Fibroblast of mammary gland (primary cell): ENCODE results near the gene FHIT.

Experiments used
- DNase-seq: peaks from one replicate; pipeline ENCODE4 v3.0.0-alpha.2; 2010; ENCODE audit warnings: low read depth
- H3K4me3 ChIP-seq: 2 replicates; pipeline ENCODE4 v1.5.1; 2011; ENCODE audit warnings: low read depth, mild to moderate bottlenecking, low read length, moderate library complexity; ENCODE audit not compliant: control insufficient read depth
- TF ChIP-seq, protein P1 (sequence below): conservative IDR thresholded peaks from 2 replicates; pipeline ENCODE4 v1.5.1; 2011; ENCODE audit warnings: low read depth, low read length, inconsistent platforms; ENCODE audit not compliant: control insufficient read depth, insufficient read depth

The FHIT gene

DNA sequence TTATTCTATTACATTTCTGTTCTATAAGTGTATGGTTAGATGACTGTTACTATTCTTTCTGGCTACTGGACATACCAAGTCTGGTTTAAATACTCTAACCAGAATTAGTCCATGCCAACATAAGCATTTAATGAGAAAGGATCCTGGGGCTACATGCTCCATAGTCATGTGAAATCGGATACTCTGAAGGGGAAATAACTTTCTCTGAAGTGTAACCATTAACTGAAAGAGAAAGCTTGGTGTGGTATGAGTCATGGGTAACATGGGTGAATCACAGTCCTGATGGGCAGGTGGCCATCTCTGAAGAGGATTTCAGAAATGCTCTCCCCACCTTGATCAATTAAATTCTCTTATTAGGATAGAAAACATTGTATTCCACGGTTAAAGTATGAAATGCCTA lies 69.4 kb downstream of the FHIT start:
- DNase-seq: peak; percentile 86
- no peak overlapping the region for H3K4me3 ChIP-seq
- TF ChIP-seq, protein P1, sequence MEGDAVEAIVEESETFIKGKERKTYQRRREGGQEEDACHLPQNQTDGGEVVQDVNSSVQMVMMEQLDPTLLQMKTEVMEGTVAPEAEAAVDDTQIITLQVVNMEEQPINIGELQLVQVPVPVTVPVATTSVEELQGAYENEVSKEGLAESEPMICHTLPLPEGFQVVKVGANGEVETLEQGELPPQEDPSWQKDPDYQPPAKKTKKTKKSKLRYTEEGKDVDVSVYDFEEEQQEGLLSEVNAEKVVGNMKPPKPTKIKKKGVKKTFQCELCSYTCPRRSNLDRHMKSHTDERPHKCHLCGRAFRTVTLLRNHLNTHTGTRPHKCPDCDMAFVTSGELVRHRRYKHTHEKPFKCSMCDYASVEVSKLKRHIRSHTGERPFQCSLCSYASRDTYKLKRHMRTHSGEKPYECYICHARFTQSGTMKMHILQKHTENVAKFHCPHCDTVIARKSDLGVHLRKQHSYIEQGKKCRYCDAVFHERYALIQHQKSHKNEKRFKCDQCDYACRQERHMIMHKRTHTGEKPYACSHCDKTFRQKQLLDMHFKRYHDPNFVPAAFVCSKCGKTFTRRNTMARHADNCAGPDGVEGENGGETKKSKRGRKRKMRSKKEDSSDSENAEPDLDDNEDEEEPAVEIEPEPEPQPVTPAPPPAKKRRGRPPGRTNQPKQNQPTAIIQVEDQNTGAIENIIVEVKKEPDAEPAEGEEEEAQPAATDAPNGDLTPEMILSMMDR: no peak

DNA sequence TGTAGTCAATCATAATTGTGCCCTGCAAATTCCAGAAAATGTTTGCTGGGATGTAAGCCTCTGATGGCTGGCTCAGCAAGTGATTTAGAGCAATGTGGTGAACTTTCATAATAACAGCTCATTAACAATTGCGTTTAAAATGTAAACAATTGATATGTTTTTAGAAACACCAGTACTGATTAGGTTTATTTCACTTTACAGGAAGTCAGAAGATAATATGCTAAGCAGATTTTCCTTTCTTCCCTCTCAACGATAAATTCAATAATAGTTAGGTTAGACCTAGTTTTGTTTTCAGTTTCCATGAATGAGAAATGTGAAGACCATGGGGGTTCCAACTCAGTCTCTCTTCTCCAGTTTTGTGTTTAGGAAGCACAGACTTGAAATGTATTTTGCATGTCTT lies 71.0 kb downstream of the FHIT start:
- DNase-seq: no peak
- TF ChIP-seq, protein P1: no peak
- no peak overlapping the region for H3K4me3 ChIP-seq

DNA sequence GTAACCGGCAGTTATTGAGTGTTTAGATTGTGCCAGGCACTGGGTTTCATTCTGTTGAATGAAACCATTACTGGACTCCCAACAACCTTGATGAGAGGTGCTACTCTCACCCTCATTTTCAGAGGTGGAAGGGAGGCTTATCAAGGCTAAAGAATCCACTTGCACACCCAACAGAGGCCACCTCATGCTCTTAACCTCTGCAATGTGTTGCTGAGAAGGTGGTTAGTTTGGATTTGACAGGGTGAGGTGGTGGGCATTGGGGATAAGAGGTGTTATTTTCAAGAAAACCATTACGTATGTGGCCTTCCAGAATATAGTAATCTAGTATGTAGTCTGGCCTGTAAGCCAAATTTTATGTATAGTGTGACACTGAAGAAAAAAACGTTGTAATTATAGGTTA lies 73.1 kb downstream of the FHIT start:
- no peak overlapping the region for H3K4me3 ChIP-seq
- DNase-seq: no peak
- TF ChIP-seq, protein P1: no peak

DNA sequence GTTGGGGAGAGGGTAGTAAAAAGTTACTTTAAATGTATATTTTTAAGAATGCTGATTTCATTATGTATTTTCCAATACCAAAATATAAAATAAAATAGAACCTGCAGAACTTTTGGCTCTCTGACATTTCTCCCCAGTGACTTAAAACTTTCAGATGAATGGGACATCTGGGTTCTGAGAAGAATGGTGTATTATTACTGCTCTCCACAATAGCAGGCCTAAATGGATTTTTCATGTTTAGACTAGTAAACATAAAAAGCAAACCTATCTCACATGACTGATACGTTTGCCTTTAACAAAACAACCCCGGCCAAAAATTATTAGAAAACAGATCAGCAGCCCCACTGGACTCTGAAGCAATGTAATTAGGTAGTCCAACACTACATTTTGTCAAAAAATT lies 73.8 kb downstream of the FHIT start:
- DNase-seq: no peak
- H3K4me3 ChIP-seq: no peak overlapping the region
- TF ChIP-seq, protein P1: no peak

DNA sequence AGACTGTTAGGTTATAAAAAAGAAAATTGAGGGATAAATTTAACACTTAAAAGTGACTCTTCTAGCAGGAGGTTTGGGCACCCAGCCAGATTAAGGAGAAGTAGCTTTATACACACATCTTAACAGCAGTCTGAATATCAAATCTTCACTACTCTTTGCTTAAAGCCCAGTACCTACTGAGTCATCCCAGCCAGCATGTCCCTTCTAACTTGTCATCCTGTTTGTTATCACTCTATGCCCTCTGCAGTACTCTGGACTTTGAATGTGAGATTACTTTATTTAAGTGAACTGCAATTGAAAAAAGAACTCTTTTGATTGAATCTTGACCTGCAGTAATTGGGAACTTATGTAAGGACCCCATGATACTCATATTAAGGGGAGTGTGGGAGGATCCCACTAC lies 77.6 kb downstream of the FHIT start:
- no peak overlapping the region for H3K4me3 ChIP-seq
- DNase-seq: no peak
- TF ChIP-seq, protein P1: no peak

DNA sequence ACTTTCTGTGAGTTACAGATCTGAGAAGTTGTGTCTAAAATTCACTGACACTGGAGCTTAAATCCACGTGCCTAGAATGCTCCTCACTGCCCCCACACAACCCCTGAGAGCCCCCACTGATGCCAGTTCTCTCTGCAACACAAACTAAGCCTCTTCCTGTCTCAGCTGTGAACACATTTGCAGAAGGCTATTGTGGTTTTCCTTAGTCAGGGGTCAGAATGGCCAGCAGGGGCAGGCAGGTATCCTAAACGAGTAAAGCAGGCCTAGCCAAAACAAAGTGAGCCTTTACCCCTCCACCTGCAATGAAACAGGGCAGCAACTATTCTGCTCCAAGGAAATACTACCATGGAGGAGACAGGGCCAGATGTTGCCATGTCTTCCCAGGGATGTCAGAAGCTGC lies 78.6 kb downstream of the FHIT start:
- TF ChIP-seq, protein P1: no peak
- no peak overlapping the region for H3K4me3 ChIP-seq
- no peak for DNase-seq

DNA sequence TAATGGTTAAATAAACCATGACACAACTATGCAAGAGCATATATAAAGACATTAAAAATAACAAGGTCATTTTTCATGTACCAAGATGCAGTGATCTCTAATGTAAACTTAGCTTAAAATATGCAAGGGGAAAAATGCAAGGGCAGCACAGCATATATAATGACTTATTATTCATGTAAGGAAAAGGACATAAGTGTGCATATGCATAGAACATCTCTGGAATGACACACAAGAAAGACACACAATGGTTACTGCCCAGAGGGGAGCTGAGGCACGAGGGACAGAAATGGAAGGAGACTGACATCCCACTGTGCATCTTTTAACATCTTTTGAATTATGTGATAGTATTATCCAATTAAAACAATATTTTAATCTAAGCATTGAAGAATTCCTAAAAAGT lies 79.0 kb downstream of the FHIT start:
- H3K4me3 ChIP-seq: no peak overlapping the region
- DNase-seq: no peak
- TF ChIP-seq, protein P1: no peak
